HEK293T (cell line): Measurements from ENCODE around the gene RPS6KA5.

ENCODE experiments used
- BHLHE40 ChIP-seq: fragments of 450-650 bp; IDR thresholded peaks from 2 replicates; pipeline ENCODE4 v1.6.1; 2016; ENCODE audit warnings: mild to moderate bottlenecking, moderate library complexity, borderline replicate concordance
- FOXK2 ChIP-seq: fragments of 450-650 bp; IDR thresholded peaks from 2 replicates; pipeline ENCODE4 v1.6.1; 2016; ENCODE audit warnings: mild to moderate bottlenecking
- FOXM1 ChIP-seq: fragments of 450-650 bp; IDR thresholded peaks from 2 replicates; pipeline ENCODE4 v1.6.1; 2017; ENCODE audit warnings: mild to moderate bottlenecking, borderline replicate concordance
- HDGF ChIP-seq: fragments of 450-650 bp; IDR thresholded peaks from 2 replicates; pipeline ENCODE4 v1.6.1; 2017; ENCODE audit warnings: antibody characterized with exemption, borderline replicate concordance

DNA sequence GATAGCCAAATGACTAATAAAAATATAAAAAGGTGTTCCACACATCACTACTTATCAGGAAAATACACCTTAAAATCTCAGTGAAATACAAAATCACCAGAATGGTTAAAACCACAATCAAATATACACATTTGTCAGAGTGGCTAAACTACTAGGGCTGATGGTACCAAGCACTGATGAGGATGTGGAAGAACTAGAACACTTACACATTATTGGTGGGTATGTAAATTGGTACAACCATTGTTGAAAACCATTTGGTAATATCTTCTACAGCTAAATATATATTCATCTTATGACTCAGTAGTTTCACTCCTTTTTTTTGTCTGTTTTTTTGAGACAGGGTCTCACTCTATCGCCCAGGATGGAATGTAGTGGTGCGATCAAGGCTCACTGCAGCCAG is 195.7 kb downstream of the RPS6KA5 start:
- TF ChIP-seq FOXK2 (no peak), FOXM1 (no peak), BHLHE40 (no peak), HDGF (no peak)
